Measurements from ENCODE around the gene KCNT1. TPM values are rescaled to one million over a fixed set of nuclear protein-coding genes. Genes with fewer than 3 reads are reported as not detected.

Gene KCNT1
- total RNA-seq, 1 donor from 2014 or later = not detected

DNA sequence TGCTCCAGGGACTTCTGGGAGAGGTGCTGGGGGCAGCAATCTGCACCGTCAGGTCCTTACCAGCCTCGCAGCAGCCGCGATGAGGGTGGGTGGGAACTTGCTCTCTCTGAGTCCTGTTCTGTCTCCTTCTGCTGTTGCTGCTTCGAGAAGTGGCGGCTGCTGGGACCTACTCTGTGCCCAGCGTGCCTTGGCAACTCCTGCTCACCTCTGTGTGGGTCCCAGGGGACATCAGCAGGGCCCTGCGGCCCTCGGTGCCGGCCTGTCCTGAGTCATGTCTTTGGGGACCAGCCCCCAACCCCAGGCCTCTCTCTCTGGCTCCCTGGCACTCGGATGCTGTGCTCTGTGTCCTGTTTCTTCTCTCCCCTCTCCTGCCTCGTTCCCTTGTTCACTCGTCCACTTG, 49.5 kb downstream of the KCNT1 start:
- no peak for DNase-seq (ENCODE audit: extremely low spot score in 2 of 2)

DNA sequence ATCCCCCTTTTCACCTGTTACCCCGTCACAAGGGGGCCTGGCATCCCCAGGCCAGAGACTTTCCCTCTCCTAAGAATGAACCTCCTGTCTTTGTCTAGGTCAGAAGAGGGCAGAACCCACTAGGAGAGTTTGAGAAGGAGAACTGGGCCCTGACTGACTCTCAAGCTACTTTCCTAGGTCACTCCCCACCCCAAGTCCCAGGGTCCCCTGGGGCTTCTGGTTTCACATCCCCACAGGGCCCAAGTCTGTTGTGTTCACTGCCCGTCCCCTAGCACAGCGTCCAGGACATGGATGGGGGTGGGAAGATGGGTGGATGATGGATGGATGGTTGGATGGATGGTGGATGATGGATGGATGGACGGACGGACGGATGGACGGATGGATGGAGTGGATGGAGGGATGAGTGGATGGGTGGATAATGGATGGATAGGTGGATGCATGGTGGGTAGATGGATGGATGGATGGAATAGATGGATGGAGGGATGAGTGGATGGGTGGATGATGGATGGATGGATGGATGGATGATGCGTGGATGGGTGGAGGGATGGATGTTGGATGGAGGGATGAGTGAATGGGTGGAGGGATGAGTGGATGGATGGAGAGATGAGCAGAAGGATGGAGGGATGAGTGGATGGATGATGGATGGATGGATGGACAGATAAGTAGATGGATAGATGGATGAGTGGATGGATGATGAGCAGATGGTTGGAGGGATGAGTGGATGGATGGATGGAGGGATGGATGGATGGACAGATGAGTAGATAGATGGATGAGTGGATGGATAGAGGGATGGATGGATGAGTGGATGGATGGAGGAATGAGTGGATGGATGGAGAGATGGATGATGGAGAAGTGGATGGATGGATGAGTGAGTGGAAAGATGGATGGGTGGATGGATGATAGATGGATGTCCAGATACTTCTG, 50.6 kb downstream of the KCNT1 start:
- no peaks in the 10 kb centered on the region for H3K36me3 ChIP-seq
- no peaks in the 10 kb centered on the region for H3K27me3 ChIP-seq
- intact Hi-C loops (cut with DNase I) = no loop called here

More for the DNA sequence above, 49.5 kb downstream of the KCNT1 start:
- Histone ChIP-seq H3K27ac (no peak overlapping the region), H3K36me3 (no peaks in the 10 kb centered on the region), H3K9me3 (no peaks in the 10 kb centered on the region), H3K4me3 (no peak overlapping the region), H3K27me3 (no peaks in the 10 kb centered on the region), H3K4me1 (no peaks in the 10 kb centered on the region)
- TF ChIP-seq POLR2AphosphoS5 (IDR thresholded peaks at IDR 0.05; ENCODE audit: insufficient read depth in 1 of 2, low read depth in 1 of 2) = no peak
- intact Hi-C loops (cut with DNase I) = no loop called here

DNA sequence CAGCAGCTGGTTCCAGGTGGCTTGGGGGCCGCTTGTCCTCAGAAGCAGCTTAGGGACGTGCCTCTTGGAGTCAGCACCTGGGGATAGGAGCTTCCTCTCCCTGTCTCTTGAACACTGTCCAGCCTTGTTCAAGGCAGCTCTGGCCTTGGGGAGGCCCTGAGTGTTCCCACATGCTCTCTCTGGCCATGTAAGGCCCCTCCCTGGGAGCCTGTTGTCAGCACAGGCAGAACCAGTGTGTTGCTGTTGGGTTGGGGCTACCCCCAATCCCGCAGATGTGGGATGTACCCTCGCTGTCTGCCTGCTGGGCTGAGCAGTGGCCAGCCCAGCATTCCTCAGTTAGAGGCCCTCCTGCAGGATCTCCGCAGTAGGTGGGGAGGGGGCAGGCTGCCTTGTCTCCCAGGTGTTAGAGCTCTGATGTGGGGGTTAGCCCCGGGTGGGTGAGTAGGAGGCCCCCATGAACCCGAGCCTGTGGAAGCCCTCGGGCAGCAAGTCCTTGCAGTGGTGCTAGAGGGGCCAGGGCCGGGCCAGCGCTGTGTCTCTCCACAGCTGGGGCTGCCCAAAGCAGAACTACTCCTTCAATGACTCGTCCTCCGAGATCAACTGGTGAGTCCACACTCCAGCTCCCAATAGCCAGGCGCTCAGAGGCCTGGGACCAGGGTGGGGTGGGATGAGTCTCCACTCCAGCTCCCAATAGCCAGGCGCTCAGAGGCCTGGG, 51.6 kb downstream of the KCNT1 start:
- intact Hi-C loops (cut with DNase I) = no loop called here
- Histone ChIP-seq H3K27ac (no peak overlapping the region), H3K4me1 (no peaks in the 10 kb centered on the region), H3K27me3 (no peaks in the 10 kb centered on the region), H3K36me3 (no peaks in the 10 kb centered on the region), H3K9me3 (no peaks in the 10 kb centered on the region), H3K4me3 (no peak overlapping the region)
- TF ChIP-seq, protein P1, sequence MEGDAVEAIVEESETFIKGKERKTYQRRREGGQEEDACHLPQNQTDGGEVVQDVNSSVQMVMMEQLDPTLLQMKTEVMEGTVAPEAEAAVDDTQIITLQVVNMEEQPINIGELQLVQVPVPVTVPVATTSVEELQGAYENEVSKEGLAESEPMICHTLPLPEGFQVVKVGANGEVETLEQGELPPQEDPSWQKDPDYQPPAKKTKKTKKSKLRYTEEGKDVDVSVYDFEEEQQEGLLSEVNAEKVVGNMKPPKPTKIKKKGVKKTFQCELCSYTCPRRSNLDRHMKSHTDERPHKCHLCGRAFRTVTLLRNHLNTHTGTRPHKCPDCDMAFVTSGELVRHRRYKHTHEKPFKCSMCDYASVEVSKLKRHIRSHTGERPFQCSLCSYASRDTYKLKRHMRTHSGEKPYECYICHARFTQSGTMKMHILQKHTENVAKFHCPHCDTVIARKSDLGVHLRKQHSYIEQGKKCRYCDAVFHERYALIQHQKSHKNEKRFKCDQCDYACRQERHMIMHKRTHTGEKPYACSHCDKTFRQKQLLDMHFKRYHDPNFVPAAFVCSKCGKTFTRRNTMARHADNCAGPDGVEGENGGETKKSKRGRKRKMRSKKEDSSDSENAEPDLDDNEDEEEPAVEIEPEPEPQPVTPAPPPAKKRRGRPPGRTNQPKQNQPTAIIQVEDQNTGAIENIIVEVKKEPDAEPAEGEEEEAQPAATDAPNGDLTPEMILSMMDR (IDR thresholded peaks at IDR 0.05) = no peak
- TF ChIP-seq POLR2A (IDR thresholded peaks at IDR 0.05) = no peak
- no peak for TF ChIP-seq POLR2AphosphoS5 (IDR thresholded peaks at IDR 0.05; ENCODE audit: insufficient read depth in 1 of 2, low read depth in 1 of 2)
- no peak for DNase-seq (ENCODE audit: extremely low spot score in 2 of 2)

More for the DNA sequence above, 50.6 kb downstream of the KCNT1 start:
- Histone ChIP-seq H3K27ac (no peak overlapping the region), H3K4me1 (no peaks in the 10 kb centered on the region), H3K9me3 (no peaks in the 10 kb centered on the region), H3K4me3 (no peak overlapping the region)
- no peak for DNase-seq (ENCODE audit: extremely low spot score in 2 of 2)
- TF ChIP-seq, protein P1 (IDR thresholded peaks at IDR 0.05) = no peak
- no peak for TF ChIP-seq POLR2A (IDR thresholded peaks at IDR 0.05)
- no peak for TF ChIP-seq POLR2AphosphoS5 (IDR thresholded peaks at IDR 0.05; ENCODE audit: insufficient read depth in 1 of 2, low read depth in 1 of 2)

DNA sequence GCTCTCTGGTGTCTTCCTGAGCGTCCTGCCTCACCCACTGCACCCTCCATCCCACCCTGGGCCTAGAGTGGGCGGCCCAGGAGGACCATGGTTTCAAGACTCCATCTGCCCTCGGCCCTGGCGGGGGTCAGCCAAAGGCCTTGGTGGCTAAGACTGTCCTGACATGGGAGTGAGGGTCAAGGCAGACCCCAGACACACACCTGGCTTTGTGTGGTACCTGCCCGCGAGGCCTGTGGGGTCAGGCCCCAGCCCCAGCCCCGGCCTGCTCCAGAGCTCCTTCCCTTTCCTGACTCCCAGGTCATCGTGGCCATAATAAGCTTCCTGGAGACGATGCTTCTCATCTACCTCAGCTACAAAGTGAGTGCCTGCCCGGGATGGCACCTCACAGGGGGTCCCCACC, 54.6 kb downstream of the KCNT1 start:
- Histone ChIP-seq H3K4me3 (no peak overlapping the region), H3K27ac (no peak overlapping the region), H3K9me3 (no peaks in the 10 kb centered on the region), H3K4me1 (no peaks in the 10 kb centered on the region), H3K36me3 (no peaks in the 10 kb centered on the region), H3K27me3 (no peaks in the 10 kb centered on the region)
- TF ChIP-seq POLR2AphosphoS5 (IDR thresholded peaks at IDR 0.05; ENCODE audit: insufficient read depth in 1 of 2, low read depth in 1 of 2) = no peak
- TF ChIP-seq, protein P1 (IDR thresholded peaks at IDR 0.05) = no peak
- no peak for TF ChIP-seq POLR2A (IDR thresholded peaks at IDR 0.05)
- intact Hi-C loops (cut with DNase I) = no loop called here
- DNase-seq (ENCODE audit: extremely low spot score in 2 of 2) = no peak

DNA sequence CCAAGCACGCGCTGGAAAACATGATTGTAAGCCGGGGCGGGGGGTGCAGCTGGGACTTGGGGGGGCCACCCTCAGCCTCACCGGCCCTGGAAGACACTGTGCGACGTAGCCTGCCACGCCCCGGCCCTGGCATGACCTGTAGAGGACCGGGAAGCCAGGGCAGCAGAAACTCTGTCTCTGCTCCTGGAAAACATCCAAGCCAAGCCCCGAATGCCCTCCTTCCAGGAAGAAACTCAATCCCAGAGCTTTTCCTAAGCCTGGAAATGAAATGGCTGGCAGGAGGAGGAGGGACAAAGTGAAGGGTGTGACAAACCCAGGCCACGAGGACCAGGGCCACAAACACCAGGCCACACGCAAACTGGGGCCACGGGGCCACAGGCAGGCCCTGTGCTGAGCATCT, 55.4 kb downstream of the KCNT1 start:
- Histone ChIP-seq H3K9me3 (no peaks in the 10 kb centered on the region), H3K4me3 (no peak overlapping the region), H3K36me3 (no peaks in the 10 kb centered on the region), H3K4me1 (no peaks in the 10 kb centered on the region), H3K27ac (no peak overlapping the region), H3K27me3 (no peaks in the 10 kb centered on the region)
- intact Hi-C loops (cut with DNase I) = no loop called here
- DNase-seq (ENCODE audit: extremely low spot score in 2 of 2) = no peak
- TF ChIP-seq POLR2AphosphoS5 (IDR thresholded peaks at IDR 0.05; ENCODE audit: insufficient read depth in 1 of 2, low read depth in 1 of 2) (no peak), POLR2A (IDR thresholded peaks at IDR 0.05) (no peak)
- TF ChIP-seq, protein P1 (IDR thresholded peaks at IDR 0.05) = no peak

Measured in vagina (tissue), 2 donors.